Activated CD8-positive, alpha-beta T cell treated with anti-CD3 and anti-CD28 coated beads for 36 hours (primary cell): ENCODE results near the gene GAA. TPM values are rescaled to one million over a fixed set of nuclear protein-coding genes. Genes with fewer than 3 reads are reported as not detected.

Experiments
- ATAC-seq: fragments of 200-7000 bp; cut with Tn5 transposase; one replicate; pipeline ENCODE4 v1.10.0; 2021; ENCODE audit warnings: mild to moderate bottlenecking, moderate library complexity
- CTCF ChIA-PET: fragments of 350-600 bp; sonication (Branson Sonifier 250); formaldehyde crosslinking; loops from one replicate; lab custom pipeline; 2021; ENCODE audit warnings: antibody characterized with exemption; lab: Charles Lee
- POLR2A ChIA-PET: fragments of 350-600 bp; sonication (Branson Sonifier 250); formaldehyde crosslinking; loops from one replicate; lab custom pipeline; 2021; ENCODE audit warnings: antibody characterized with exemption; lab: Charles Lee
- DNase-seq: peaks from one replicate; pipeline ENCODE4 v3.0.0-alpha.2; 2020
- H3K27ac Mint-ChIP-seq: one replicate; pipeline ENCODE4 v1.8.0; 2021; ENCODE audit warnings: mild to moderate bottlenecking, mixed read lengths
- H3K27me3 Mint-ChIP-seq: one replicate; pipeline ENCODE4 v1.8.0; 2021; ENCODE audit warnings: mixed read lengths
- H3K36me3 Mint-ChIP-seq: one replicate; pipeline ENCODE4 v1.8.0; 2021; ENCODE audit warnings: low read depth, mixed read lengths
- H3K4me1 Mint-ChIP-seq: one replicate; pipeline ENCODE4 v1.8.0; 2021; ENCODE audit warnings: low read depth, mixed read lengths
- H3K4me3 Mint-ChIP-seq: one replicate; pipeline ENCODE4 v1.8.0; 2021; ENCODE audit warnings: mild to moderate bottlenecking, moderate library complexity, mixed read lengths
- H3K9me3 Mint-ChIP-seq: one replicate; pipeline ENCODE4 v1.8.0; 2021; ENCODE audit warnings: mixed read lengths
- intact Hi-C: fragments of 100-400 bp; cut with micrococcal nuclease; formaldehyde crosslinking; loops from one replicate; pipeline ENCODE4 v1.10.0; 2022
- total RNA-seq, 2 experiments: library from RNA; stranded (reverse); gene quantifications; one replicate each; pipeline ENCODE4 v1.2.3, GENCODE V29; 2021
- TF ChIP-seq, protein P1 (sequence below): fragments of 200-600 bp; IDR thresholded peaks from one replicate; pipeline ENCODE4 v1.8.0; 2022; ENCODE audit warnings: antibody characterized with exemption, mild to moderate bottlenecking

Gene GAA
- total RNA-seq, 2 experiments from 2014 or later, result 42.6 to 46.2 TPM

DNA sequence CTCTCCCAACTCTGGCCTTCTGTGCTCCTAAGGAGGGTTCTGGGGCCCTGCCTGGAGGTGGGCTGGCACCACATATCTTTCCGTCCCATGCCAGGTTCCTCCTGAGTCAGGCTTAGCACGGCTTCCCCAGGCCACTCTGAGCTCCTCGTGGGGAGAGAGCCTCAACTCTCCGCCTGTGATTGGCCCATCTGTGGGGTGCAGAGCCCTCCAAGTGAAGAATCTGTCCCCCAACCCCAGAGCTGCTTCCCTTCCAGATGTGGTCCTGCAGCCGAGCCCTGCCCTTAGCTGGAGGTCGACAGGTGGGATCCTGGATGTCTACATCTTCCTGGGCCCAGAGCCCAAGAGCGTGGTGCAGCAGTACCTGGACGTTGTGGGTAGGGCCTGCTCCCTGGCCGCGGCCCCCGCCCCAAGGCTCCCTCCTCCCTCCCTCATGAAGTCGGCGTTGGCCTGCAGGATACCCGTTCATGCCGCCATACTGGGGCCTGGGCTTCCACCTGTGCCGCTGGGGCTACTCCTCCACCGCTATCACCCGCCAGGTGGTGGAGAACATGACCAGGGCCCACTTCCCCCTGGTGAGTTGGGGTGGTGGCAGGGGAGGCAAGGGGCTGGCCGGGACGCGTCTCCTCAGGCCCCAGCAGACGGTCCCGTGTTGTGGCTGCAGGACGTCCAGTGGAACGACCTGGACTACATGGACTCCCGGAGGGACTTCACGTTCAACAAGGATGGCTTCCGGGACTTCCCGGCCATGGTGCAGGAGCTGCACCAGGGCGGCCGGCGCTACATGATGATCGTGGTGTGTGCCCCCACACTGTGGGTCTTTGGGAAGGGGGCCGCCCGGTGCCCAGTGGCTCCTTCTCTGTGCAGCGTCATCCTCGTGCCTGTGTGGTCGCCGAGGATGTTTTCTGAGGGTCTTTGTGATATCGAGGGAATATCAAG is 6.9 kb downstream of the GAA start:
- Mint-ChIP-seq H3K4me3 (no peak overlapping the region), H3K36me3 (no peaks in the 10 kb centered on the region), H3K4me1 (peaks cover 4% of the 10 kb centered on the region), H3K27me3 (no peaks in the 10 kb centered on the region), H3K27ac (no peak overlapping the region), H3K9me3 (no peaks in the 10 kb centered on the region)
- intact Hi-C loops, result no loop called here
- DNase-seq (no peak), ATAC-seq (no peak)
- CTCF ChIA-PET, result no interaction called here
- POLR2A ChIA-PET, result interaction anchor here (0.9 to 1.3 kb wide), 2 partner anchors 33 to 35 kb away, joined by 3 to 4 read pairs; no protein-coding TSS in a partner anchor
- TF ChIP-seq, protein P1, sequence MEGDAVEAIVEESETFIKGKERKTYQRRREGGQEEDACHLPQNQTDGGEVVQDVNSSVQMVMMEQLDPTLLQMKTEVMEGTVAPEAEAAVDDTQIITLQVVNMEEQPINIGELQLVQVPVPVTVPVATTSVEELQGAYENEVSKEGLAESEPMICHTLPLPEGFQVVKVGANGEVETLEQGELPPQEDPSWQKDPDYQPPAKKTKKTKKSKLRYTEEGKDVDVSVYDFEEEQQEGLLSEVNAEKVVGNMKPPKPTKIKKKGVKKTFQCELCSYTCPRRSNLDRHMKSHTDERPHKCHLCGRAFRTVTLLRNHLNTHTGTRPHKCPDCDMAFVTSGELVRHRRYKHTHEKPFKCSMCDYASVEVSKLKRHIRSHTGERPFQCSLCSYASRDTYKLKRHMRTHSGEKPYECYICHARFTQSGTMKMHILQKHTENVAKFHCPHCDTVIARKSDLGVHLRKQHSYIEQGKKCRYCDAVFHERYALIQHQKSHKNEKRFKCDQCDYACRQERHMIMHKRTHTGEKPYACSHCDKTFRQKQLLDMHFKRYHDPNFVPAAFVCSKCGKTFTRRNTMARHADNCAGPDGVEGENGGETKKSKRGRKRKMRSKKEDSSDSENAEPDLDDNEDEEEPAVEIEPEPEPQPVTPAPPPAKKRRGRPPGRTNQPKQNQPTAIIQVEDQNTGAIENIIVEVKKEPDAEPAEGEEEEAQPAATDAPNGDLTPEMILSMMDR, result no peak

DNA sequence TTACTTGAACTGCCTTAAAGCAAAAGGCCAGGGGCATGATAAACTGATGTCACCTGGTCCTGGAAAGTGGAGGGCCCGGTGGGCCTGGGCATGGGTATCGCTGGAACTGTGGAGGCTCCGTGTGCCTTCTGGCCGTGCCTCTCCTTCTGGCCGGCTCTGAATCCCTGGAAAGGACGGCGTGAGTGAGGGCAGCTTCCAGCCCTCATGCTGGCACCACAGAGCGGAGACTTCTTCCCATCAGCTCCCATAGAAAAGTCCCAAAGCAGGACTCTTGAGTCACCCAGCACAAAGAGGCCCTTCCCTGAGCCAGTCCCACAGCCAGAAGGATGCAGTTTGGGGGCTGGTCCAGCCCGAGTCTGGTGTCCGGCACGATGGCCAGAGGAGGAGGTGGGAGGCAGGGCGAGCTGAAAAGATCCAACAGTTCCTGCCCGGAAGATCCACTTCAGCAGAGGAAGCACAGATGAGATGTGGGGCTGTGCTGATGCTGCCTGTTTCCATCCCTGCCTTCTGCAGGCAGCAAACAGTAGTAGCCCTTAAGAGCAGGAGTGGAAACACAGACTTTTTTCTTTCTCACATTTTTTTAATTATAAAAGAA is 7.8 kb downstream of the GAA start:
- no peak overlapping the region for H3K4me3 Mint-ChIP-seq
- DNase-seq (no peak), ATAC-seq (no peak)
- no peaks in the 10 kb centered on the region for H3K27me3 Mint-ChIP-seq
- H3K27ac Mint-ChIP-seq, result no peak overlapping the region
- H3K9me3 Mint-ChIP-seq, result no peaks in the 10 kb centered on the region
- H3K36me3 Mint-ChIP-seq, result peaks cover 3% of the 10 kb centered on the region
- intact Hi-C loops, result no loop called here
- TF ChIP-seq, protein P1, result no peak
- POLR2A ChIA-PET, result interaction anchor here (1.6 kb wide), 1 partner anchor 36 kb away, joined by 7 read pairs; no protein-coding TSS in a partner anchor
- H3K4me1 Mint-ChIP-seq, result no peaks in the 10 kb centered on the region
- CTCF ChIA-PET, result interaction anchor here (0.6 kb wide), 1 partner anchor 8 kb away, joined by 3 read pairs; the partner anchor contains the start of gene GAA

DNA sequence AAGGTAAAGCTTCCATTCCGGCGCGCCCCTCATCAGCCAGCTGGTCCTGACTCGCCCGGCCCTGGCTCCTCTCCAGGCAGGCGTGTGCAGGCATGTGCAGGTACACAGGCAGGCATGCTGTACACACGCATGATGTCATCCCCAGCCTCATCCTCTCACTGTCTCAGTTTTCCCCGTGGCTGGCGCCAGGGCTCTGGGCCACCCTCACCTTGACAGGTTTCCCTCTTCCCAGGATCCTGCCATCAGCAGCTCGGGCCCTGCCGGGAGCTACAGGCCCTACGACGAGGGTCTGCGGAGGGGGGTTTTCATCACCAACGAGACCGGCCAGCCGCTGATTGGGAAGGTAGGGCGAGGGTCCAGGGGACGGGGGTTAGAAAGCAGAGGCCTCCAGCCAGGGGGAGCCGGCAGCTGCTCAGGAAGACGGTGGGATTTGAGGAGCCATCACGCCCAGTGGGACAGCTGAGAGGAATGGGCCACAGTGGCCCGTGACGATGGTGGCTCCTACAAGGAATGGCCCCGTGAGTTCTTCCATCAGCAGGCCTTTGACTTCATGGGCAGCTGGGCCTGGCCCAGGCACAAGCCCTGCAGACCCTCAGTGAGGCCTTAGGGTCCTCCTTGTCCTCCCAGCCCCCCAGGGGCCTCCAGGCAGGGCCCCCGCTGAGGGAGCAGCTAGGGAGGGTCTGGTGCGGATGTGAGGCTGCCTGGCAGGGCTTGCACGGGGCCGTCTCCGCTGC is 8.5 kb downstream of the GAA start:
- Mint-ChIP-seq H3K4me3 (no peak overlapping the region), H3K9me3 (no peaks in the 10 kb centered on the region), H3K36me3 (peaks cover 6% of the 10 kb centered on the region), H3K4me1 (no peaks in the 10 kb centered on the region), H3K27me3 (no peaks in the 10 kb centered on the region), H3K27ac (no peak overlapping the region)
- POLR2A ChIA-PET, result interaction anchor here (1.6 kb wide), 1 partner anchor 36 kb away, joined by 7 read pairs; no protein-coding TSS in a partner anchor
- intact Hi-C loops, result no loop called here
- TF ChIP-seq, protein P1, result no peak
- ATAC-seq (no peak), DNase-seq (no peak)
- CTCF ChIA-PET, result interaction anchor here (0.6 to 2.0 kb wide), 2 partner anchors 8 to 9 kb away, joined by 3 to 8 read pairs; partner anchors contain the start of gene GAA

DNA sequence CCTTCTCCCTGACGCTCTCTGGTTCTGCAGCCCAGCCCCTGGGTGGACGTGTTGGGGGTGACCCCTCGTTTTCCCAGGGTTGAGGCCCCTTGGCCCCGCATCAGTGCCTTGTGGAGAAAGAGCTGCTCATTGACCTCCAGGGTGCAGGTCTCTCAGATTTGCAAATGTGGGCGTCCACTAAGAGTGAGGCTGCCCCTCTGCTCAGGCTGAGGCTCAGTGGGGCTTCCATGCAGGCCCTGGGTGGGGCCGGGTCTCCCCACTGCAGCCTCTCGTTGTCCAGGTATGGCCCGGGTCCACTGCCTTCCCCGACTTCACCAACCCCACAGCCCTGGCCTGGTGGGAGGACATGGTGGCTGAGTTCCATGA is 9.0 kb downstream of the GAA start:
- ATAC-seq (no peak), DNase-seq (no peak)
- TF ChIP-seq, protein P1, result no peak
- Mint-ChIP-seq H3K9me3 (peaks cover under 1% of the 10 kb centered on the region), H3K36me3 (peaks cover 6% of the 10 kb centered on the region), H3K4me1 (no peaks in the 10 kb centered on the region), H3K27ac (no peak overlapping the region), H3K27me3 (no peaks in the 10 kb centered on the region), H3K4me3 (no peak overlapping the region)
- intact Hi-C loops, result no loop called here
- POLR2A ChIA-PET, result interaction anchor here (1.6 kb wide), 1 partner anchor 35 kb away, joined by 7 read pairs; no protein-coding TSS in a partner anchor
- CTCF ChIA-PET, result interaction anchor here (2.0 kb wide), 1 partner anchor 9 kb away, joined by 8 read pairs; the partner anchor contains the start of gene GAA
